Thoracic aorta (tissue), 2 donors: Measurements from ENCODE around the gene CPXM2. TPM values are rescaled to one million over a fixed set of nuclear protein-coding genes. Genes with fewer than 3 reads are reported as not detected.

ENCODE experiments used
- ATAC-seq: fragments of 150-250 bp; one replicate; pipeline ENCODE4 v1.8.0; 2017; ENCODE audit warnings: low read depth; ENCODE audit not compliant: insufficient number of reproducible peaks, low FRiP score
- DNase-seq: peaks from one replicate; pipeline ENCODE4 v3.0.0-alpha.2; 2020; ENCODE audit warnings: low spot score
- H3K27ac ChIP-seq, 2 donors: fragments of 200-600 bp; sonication (generic); 1 replicate in 1 of 2; 2 replicates in 1 of 2; pipeline ENCODE4 v1.5.1; 2016; ENCODE audit warnings: mild to moderate bottlenecking in 2 of 2, moderate library complexity in 2 of 2
- H3K27me3 ChIP-seq: fragments of 200-600 bp; sonication (generic); replicated peaks from 2 replicates; pipeline ENCODE4 v1.6.0; 2016; ENCODE audit warnings: mild to moderate bottlenecking; ENCODE audit not compliant: insufficient read depth
- H3K36me3 ChIP-seq: fragments of 200-600 bp; sonication (generic); one replicate; pipeline ENCODE4 v1.5.1; 2016
- H3K4me1 ChIP-seq, 2 donors: fragments of 200-600 bp; sonication (generic); 1 replicate in 1 of 2; 2 replicates in 1 of 2; pipeline versions ENCODE4 v1.5.1 to v1.6.0; 2016; ENCODE audit warnings: low read depth in 2 of 2, mild to moderate bottlenecking in 1 of 2; ENCODE audit not compliant: control insufficient read depth in 1 of 2
- H3K4me3 ChIP-seq: fragments of 200-600 bp; sonication (generic); 2 replicates; pipeline ENCODE4 v1.5.1; 2016; ENCODE audit warnings: mild to moderate bottlenecking
- H3K9me3 ChIP-seq: fragments of 200-600 bp; sonication (generic); 2 replicates; pipeline ENCODE4 v1.5.1; 2016
- total RNA-seq, 2 donors: library from RNA; depleted of rRNA; stranded (reverse); fragments of >200 nt; gene quantifications; one replicate each; pipeline versions ENCODE4 v1.1.0 to v1.2.3, GENCODE V29; 2016
- TF ChIP-seq, protein P1 (sequence below): fragments of 200-600 bp; sonication (generic); IDR thresholded peaks from one replicate; pipeline ENCODE4 v1.5.1; 2019; ENCODE audit warnings: antibody characterized with exemption

CPXM2 gene
- total RNA-seq, 2 donors from 2014 or later: 275 to 348 TPM

DNA sequence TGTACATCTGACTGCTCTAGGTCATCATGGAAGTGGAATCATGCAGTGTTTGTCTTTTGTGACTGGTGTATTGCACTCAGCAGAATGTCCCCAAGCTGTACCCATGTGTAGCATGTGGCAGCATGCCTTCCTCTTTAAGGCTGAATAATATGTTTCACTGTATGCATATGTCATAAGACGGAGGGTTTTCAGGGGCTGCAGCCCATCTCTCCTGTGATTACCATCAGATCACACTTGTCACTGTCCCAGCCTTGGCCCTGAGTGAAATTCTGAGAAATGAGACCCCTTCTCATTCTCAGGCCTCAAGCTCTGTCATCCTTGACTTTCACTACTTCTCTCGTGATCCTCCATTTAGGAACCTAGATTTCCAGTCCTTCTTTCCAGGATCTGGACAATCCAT is 50.0 kb downstream of the CPXM2 start:
- Histone ChIP-seq H3K27ac (peak overlapping the region in 1 of 2 donors; percentile 48), H3K4me1 (peaks cover 7 to 27% of the 10 kb centered on the region in 2 donors), H3K27me3 (no peaks in the 10 kb centered on the region), H3K9me3 (no peaks in the 10 kb centered on the region), H3K36me3 (no peaks in the 10 kb centered on the region), H3K4me3 (no peak overlapping the region)
- no peak for ATAC-seq
- TF ChIP-seq, protein P1, sequence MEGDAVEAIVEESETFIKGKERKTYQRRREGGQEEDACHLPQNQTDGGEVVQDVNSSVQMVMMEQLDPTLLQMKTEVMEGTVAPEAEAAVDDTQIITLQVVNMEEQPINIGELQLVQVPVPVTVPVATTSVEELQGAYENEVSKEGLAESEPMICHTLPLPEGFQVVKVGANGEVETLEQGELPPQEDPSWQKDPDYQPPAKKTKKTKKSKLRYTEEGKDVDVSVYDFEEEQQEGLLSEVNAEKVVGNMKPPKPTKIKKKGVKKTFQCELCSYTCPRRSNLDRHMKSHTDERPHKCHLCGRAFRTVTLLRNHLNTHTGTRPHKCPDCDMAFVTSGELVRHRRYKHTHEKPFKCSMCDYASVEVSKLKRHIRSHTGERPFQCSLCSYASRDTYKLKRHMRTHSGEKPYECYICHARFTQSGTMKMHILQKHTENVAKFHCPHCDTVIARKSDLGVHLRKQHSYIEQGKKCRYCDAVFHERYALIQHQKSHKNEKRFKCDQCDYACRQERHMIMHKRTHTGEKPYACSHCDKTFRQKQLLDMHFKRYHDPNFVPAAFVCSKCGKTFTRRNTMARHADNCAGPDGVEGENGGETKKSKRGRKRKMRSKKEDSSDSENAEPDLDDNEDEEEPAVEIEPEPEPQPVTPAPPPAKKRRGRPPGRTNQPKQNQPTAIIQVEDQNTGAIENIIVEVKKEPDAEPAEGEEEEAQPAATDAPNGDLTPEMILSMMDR: no peak
- DNase-seq: no peak

DNA sequence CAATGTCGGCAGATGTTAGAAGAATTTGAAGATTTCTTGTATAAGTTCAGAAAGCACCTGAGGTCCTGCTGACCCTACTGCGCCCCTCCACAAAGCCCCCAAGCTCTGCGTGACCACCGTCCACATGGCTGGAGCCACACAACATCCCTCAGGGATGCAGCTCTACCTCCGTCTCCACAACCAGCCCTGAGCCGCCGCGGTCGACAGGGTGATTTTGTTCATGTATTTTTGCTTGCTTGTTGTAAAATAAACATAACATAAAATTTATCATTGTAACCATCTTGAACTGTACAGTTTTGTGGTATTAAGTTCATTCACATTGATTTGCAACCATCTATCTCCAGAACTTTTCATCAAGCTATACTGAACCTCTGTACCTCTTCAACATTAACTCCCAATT is 50.5 kb downstream of the CPXM2 start:
- H3K27ac ChIP-seq: no peak overlapping the region
- no peak overlapping the region for H3K4me3 ChIP-seq
- H3K27me3 ChIP-seq: no peaks in the 10 kb centered on the region
- ATAC-seq: no peak
- no peaks in the 10 kb centered on the region for H3K36me3 ChIP-seq
- H3K9me3 ChIP-seq: no peaks in the 10 kb centered on the region
- peaks cover 7 to 27% of the 10 kb centered on the region in 2 donors for H3K4me1 ChIP-seq
- no peak for DNase-seq
- TF ChIP-seq, protein P1: no peak

DNA sequence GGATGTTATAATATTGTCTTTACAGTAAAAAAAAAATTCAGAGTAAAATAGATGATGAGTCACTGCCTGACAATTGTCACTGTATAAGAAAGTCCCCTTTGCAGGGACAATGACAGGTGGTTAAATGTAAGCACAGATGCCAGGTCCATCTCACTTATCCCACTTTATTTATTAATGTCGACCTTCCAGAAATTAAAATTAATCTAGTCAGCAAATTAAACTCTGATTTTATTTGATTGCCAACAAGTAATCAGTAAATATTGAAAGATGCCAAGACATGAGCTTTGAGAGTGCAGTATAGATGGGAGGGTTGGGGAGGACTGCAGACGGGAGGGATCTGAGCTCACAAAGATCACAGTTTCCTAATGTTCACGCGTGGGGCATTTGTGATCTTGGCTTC is 50.9 kb downstream of the CPXM2 start:
- ATAC-seq: no peak
- H3K4me1 ChIP-seq: peaks cover 7 to 31% of the 10 kb centered on the region in 2 donors

DNA sequence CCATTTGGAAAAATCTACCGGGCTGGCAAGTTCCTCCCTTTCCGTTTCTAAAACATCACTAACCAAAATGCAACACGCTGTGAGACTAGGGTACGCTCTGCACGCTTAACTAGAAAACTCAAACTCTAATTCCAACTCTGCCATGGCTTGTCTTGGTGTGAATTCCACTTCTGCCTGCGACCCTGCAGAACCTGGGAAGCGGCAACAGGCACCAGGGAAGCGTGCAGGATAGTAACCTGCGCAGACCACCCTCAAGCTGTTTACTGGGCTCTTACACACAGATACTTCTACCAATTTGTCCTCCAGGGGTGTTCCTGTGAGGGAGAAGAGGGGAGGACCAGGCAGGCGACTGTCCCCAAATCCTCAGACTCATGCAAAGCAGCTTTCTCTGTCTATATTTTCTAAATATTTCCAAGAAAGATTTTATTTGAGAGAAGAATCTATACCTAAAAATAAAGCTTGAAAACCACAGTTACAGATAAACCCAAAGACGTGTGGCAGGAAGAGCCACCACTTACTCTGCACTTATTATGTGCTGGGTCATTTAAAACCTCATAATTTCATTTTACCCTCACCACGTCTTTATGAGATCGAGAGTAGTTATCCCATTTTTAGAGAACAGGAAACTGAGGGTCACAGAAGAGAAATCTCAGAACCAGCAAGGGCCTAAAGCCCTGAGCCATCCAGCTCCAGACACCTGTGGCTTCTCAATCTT is 52.9 kb downstream of the CPXM2 start:
- no peak overlapping the region for H3K27ac ChIP-seq
- DNase-seq: no peak
- no peaks in the 10 kb centered on the region for H3K36me3 ChIP-seq
- no peaks in the 10 kb centered on the region for H3K9me3 ChIP-seq
- TF ChIP-seq, protein P1: no peak
- H3K27me3 ChIP-seq: no peaks in the 10 kb centered on the region
- no peak overlapping the region for H3K4me3 ChIP-seq
- ATAC-seq: no peak
- H3K4me1 ChIP-seq: peaks cover 12 to 47% of the 10 kb centered on the region in 2 donors

More for the DNA sequence above, 50.9 kb downstream of the CPXM2 start:
- Histone ChIP-seq H3K9me3 (no peaks in the 10 kb centered on the region), H3K36me3 (no peaks in the 10 kb centered on the region), H3K4me3 (no peak overlapping the region), H3K27me3 (no peaks in the 10 kb centered on the region), H3K27ac (no peak overlapping the region)
- DNase-seq: no peak
- TF ChIP-seq, protein P1: no peak

DNA sequence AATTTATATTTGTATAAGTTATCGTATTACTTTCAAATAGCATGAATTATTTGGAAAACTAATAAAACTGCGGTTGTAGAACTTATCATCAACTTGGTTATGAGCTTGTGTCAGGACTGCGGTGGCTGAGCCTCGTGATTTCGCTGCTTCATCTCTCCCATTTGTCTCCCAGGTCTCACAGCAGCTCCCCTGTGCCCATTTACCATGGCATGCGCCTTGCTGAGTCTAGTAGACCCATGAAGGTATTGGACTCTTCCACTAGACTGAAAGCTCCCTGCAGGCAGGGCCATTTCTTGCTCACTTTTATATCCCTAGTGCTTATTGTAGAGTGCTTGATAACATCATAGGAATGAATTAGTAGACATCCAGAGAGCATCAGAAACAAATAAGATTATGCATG is 53.9 kb downstream of the CPXM2 start:
- peaks cover 10 to 47% of the 10 kb centered on the region in 2 donors for H3K4me1 ChIP-seq
- no peaks in the 10 kb centered on the region for H3K9me3 ChIP-seq
- TF ChIP-seq, protein P1: no peak
- no peak overlapping the region for H3K4me3 ChIP-seq
- H3K27ac ChIP-seq: no peak overlapping the region
- no peak for ATAC-seq
- H3K27me3 ChIP-seq: no peaks in the 10 kb centered on the region
- no peak for DNase-seq
- H3K36me3 ChIP-seq: no peaks in the 10 kb centered on the region
